Liver (tissue), 9 donors: ENCODE results near the gene GALC. TPM values are rescaled to one million over a fixed set of nuclear protein-coding genes. Genes with fewer than 3 reads are reported as not detected.
A peak's percentile ranks its signal among the peaks of the same experiment; 100 is the strongest.

Source experiments
- DNase-seq: peaks from one replicate; pipeline ENCODE4 v3.0.0-alpha.2; 2017; ENCODE audit warnings: low spot score
- H3K27ac ChIP-seq, 2 donors: one replicate each; pipeline ENCODE4 v1.7.0; 2013; ENCODE audit warnings: inconsistent platforms in 2 of 2, low read length in 2 of 2, control low read depth in 1 of 2, low read depth in 1 of 2, mild to moderate bottlenecking in 1 of 2
- H3K27me3 ChIP-seq, 4 donors: one replicate each; pipeline versions ENCODE4 v1.6.1 to v1.7.0; 2013; ENCODE audit warnings: low read length in 3 of 4, inconsistent platforms in 1 of 4, mild to moderate bottlenecking in 1 of 4, moderate library complexity in 1 of 4; ENCODE audit not compliant: control insufficient read depth in 4 of 4, insufficient read depth in 4 of 4
- H3K36me3 ChIP-seq, 4 donors: one replicate each; pipeline versions ENCODE4 v1.6.1 to v1.7.0; 2013; ENCODE audit warnings: low read length in 3 of 4, mild to moderate bottlenecking in 3 of 4, low read depth in 1 of 4, moderate library complexity in 1 of 4; ENCODE audit not compliant: control insufficient read depth in 4 of 4, insufficient read depth in 3 of 4
- H3K4me1 ChIP-seq, 4 donors: one replicate each; pipeline versions ENCODE4 v1.6.1 to v1.7.0; 2013; ENCODE audit warnings: low read length in 3 of 4, mild to moderate bottlenecking in 3 of 4, moderate library complexity in 1 of 4; ENCODE audit not compliant: control insufficient read depth in 4 of 4, insufficient read depth in 4 of 4
- H3K4me3 ChIP-seq, 3 donors: one replicate each; pipeline versions ENCODE4 v1.6.1 to v1.7.0; 2013; ENCODE audit warnings: low read length in 3 of 3, control low read depth in 1 of 3, low read depth in 1 of 3, mild to moderate bottlenecking in 1 of 3
- H3K9ac ChIP-seq, 2 donors: one replicate each; pipeline ENCODE4 v1.7.0; 2013; ENCODE audit warnings: low read length in 2 of 2, mild to moderate bottlenecking in 2 of 2, moderate library complexity in 2 of 2, control low read depth in 1 of 2, low read depth in 1 of 2
- H3K9me3 ChIP-seq, 4 donors: one replicate each; pipeline versions ENCODE4 v1.6.1 to v1.7.0; 2013; ENCODE audit warnings: low read length in 3 of 4; ENCODE audit not compliant: control insufficient read depth in 4 of 4
- EGR1 ChIP-seq, 2 donors: IDR thresholded peaks; 2 replicates each; pipeline ENCODE4 v1.6.1; 2016 to 2018; ENCODE audit warnings: antibody characterized with exemption in 2 of 2, low read depth in 2 of 2
- FOXA1 ChIP-seq: IDR thresholded peaks from 2 replicates; pipeline ENCODE4 v1.6.1; 2016; ENCODE audit warnings: antibody characterized with exemption
- FOXA2 ChIP-seq: IDR thresholded peaks from 2 replicates; pipeline ENCODE4 v1.6.1; 2016; ENCODE audit warnings: antibody characterized with exemption
- GABPA ChIP-seq, 2 donors: IDR thresholded peaks in 1 of 2; conservative IDR thresholded peaks in 1 of 2; 2 replicates each; pipeline ENCODE4 v1.6.1; 2016; ENCODE audit warnings: antibody characterized with exemption in 2 of 2, mild to moderate bottlenecking in 1 of 2, moderate library complexity in 1 of 2
- HNF4A ChIP-seq, 2 donors: conservative IDR thresholded peaks; 2 replicates each; pipeline ENCODE4 v1.6.1; 2016; ENCODE audit warnings: antibody characterized with exemption in 2 of 2, mild to moderate bottlenecking in 2 of 2
- HNF4G ChIP-seq: IDR thresholded peaks from 2 replicates; pipeline ENCODE4 v1.6.1; 2016; ENCODE audit warnings: antibody characterized with exemption
- JUND ChIP-seq, 2 donors: IDR thresholded peaks; 2 replicates each; pipeline ENCODE4 v1.6.1; 2016; ENCODE audit warnings: antibody characterized with exemption in 2 of 2
- NR2F2 ChIP-seq: IDR thresholded peaks from 2 replicates; pipeline ENCODE4 v1.6.1; 2016; ENCODE audit warnings: antibody characterized with exemption
- RAD21 ChIP-seq, 2 donors: IDR thresholded peaks; 2 replicates each; pipeline ENCODE4 v1.6.1; 2016; ENCODE audit warnings: antibody characterized with exemption in 2 of 2, mild to moderate bottlenecking in 2 of 2
- RXRA ChIP-seq, 2 donors: IDR thresholded peaks; 2 replicates each; pipeline ENCODE4 v1.6.1; 2017 to 2018; ENCODE audit warnings: antibody characterized with exemption in 2 of 2, mild to moderate bottlenecking in 1 of 2
- TAF1 ChIP-seq: conservative IDR thresholded peaks from 2 replicates; pipeline ENCODE4 v1.6.1; 2016; ENCODE audit warnings: antibody characterized with exemption, mild to moderate bottlenecking
- YY1 ChIP-seq: IDR thresholded peaks from 2 replicates; pipeline ENCODE4 v1.6.1; 2016; ENCODE audit warnings: antibody characterized with exemption, mild to moderate bottlenecking
- WGBS: extraction: QIAGEN DNeasy Blood & Tissue Kit; methylation state at CpG from one replicate; pipeline ENCODE4 v1.1.7; 2013; 5-methylcytosine and 5-hydroxymethylcytosine counted together
- polyA plus RNA-seq, 2 donors: library from polyadenylated mRNA; stranded (reverse) in 1 of 2; unstranded in 1 of 2; fragments of 200-250 nt in 1 of 2; fragments of >200 nt in 1 of 2; fragmentation: Nextera tagmentation in 1 of 2; extraction: Ambion mirVana in 1 of 2; gene quantifications; one replicate each; pipeline versions ENCODE4 v1.2.1 to v1.2.3, GENCODE V29; 2013 to 2015
- total RNA-seq, 2 donors: library from RNA; depleted of rRNA; stranded (reverse); fragments of >200 nt; gene quantifications; one replicate each; pipeline ENCODE4 v1.2.3, GENCODE V29; 2014
- TF ChIP-seq, protein P1 (sequence below): IDR thresholded peaks from 2 replicates; pipeline ENCODE4 v1.6.1; 2016; ENCODE audit warnings: antibody characterized with exemption
- TF ChIP-seq, protein P2 (sequence below): IDR thresholded peaks from 2 replicates; pipeline ENCODE4 v1.6.1; 2016; ENCODE audit warnings: antibody characterized with exemption, mild to moderate bottlenecking
- TF ChIP-seq, protein P3 (sequence below): fragments of 150-350 bp; IDR thresholded peaks from 2 replicates; pipeline ENCODE4 v1.5.1; 2017; ENCODE audit warnings: improper control_type of control experiment, low read depth, low read length; ENCODE audit not compliant: missing input control
- TF ChIP-seq, protein P4 (sequence below): IDR thresholded peaks from 2 replicates; pipeline ENCODE4 v1.6.1; 2016; ENCODE audit warnings: antibody characterized with exemption
- donor health status: healthy.
- donor health status: healthy.
- donor health status: healthy.
- donor health status: healthy.
- donor health status: healthy.

The GALC gene
- total and polyA plus RNA-seq, 4 donors, result 2.8 to 20.8 (median 12.1) TPM

DNA sequence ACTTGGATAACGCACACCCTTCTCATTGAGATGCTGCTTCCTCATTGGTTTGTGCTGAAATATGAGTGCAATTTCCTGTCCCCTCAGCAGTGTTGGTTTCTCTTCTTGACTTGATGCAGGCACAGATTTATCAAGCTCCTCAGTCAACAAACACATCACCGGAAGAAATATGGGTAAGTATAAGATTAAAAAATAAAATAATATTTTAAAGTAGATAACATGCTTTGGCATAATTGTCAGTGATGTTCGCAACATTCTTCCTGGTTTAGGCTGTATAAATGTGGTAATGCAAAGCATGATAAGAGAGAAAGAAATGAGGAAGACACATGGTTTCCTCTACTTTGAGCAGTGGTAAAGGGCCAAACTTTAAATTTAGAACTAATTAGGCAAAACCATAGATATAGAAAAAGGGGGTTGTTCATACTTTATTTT lies 12.1 kb upstream of the GALC start, which contains the start of gene GPR65:
Gene GPR65, plus strand, starts transcription at position 86 of the 432 bp plus-strand sequence. CDS start 5,713 bp downstream, outside the sequence.
- no peak for DNase-seq
- no peaks in the 10 kb centered on the region for H3K36me3 ChIP-seq
- 59% methylated on average over 3 of the region's 3 CpGs for WGBS
- H3K9ac ChIP-seq, result peak within 1 kb of the TSS in 1 of 2 donors; percentile 41
- H3K4me1 ChIP-seq, result no peaks in the 10 kb centered on the region
- TF ChIP-seq HNF4G (no peak), JUND (IDR thresholded peaks at IDR 0.05) (no peak), YY1 (peak; percentile 30), NR2F2 (no peak), TAF1 (peak; percentile 62), HNF4A (conservative IDR thresholded peaks at IDR 0.05) (no peak), RAD21 (IDR thresholded peaks at IDR 0.05) (no peak)
- TF ChIP-seq, protein P1, sequence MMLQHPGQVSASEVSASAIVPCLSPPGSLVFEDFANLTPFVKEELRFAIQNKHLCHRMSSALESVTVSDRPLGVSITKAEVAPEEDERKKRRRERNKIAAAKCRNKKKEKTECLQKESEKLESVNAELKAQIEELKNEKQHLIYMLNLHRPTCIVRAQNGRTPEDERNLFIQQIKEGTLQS, result no peak
- TF ChIP-seq, protein P2, sequence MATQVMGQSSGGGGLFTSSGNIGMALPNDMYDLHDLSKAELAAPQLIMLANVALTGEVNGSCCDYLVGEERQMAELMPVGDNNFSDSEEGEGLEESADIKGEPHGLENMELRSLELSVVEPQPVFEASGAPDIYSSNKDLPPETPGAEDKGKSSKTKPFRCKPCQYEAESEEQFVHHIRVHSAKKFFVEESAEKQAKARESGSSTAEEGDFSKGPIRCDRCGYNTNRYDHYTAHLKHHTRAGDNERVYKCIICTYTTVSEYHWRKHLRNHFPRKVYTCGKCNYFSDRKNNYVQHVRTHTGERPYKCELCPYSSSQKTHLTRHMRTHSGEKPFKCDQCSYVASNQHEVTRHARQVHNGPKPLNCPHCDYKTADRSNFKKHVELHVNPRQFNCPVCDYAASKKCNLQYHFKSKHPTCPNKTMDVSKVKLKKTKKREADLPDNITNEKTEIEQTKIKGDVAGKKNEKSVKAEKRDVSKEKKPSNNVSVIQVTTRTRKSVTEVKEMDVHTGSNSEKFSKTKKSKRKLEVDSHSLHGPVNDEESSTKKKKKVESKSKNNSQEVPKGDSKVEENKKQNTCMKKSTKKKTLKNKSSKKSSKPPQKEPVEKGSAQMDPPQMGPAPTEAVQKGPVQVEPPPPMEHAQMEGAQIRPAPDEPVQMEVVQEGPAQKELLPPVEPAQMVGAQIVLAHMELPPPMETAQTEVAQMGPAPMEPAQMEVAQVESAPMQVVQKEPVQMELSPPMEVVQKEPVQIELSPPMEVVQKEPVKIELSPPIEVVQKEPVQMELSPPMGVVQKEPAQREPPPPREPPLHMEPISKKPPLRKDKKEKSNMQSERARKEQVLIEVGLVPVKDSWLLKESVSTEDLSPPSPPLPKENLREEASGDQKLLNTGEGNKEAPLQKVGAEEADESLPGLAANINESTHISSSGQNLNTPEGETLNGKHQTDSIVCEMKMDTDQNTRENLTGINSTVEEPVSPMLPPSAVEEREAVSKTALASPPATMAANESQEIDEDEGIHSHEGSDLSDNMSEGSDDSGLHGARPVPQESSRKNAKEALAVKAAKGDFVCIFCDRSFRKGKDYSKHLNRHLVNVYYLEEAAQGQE, result no peak
- peak within 1 kb of the TSS in 1 of 3 donors; percentile 23 for H3K4me3 ChIP-seq
- H3K27ac ChIP-seq, result peak within 1 kb of the TSS; percentile 38 to 56
- H3K27me3 ChIP-seq, result no peaks in the 10 kb centered on the region
- no peaks in the 10 kb centered on the region for H3K9me3 ChIP-seq

DNA sequence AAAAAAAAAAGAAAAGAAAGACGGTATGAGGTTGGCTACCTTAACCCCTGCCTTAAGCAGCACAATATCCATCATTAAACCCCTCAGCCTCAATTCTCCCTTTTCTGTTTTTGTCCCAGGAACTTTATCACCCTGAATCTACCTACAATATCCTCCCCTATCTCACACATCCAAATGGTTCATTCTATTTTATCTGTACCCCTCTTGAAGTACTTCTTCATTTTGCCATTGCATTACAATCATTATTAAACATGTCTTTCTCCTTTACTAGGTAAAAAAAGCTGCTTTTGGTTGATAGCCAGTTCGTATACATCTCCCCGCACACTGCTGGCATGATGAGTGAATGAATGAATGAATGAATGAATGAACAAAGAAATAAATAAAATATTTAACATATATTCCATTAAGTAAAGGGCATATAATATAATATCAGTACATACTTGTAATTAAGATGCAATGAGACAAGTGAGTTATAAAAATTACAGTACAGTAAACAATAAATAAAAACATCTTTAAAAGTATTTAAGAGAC lies 11.6 kb upstream of the GALC start:
- Histone ChIP-seq H3K9me3 (no peaks in the 10 kb centered on the region), H3K4me1 (no peaks in the 10 kb centered on the region), H3K27ac (no peak overlapping the region), H3K4me3 (no peak overlapping the region), H3K9ac (no peak overlapping the region), H3K27me3 (no peaks in the 10 kb centered on the region), H3K36me3 (no peaks in the 10 kb centered on the region)
- TF ChIP-seq EGR1 (IDR thresholded peaks at IDR 0.05; ENCODE audit: low read depth in 2 of 2), result no peak
- TF ChIP-seq, protein P3, sequence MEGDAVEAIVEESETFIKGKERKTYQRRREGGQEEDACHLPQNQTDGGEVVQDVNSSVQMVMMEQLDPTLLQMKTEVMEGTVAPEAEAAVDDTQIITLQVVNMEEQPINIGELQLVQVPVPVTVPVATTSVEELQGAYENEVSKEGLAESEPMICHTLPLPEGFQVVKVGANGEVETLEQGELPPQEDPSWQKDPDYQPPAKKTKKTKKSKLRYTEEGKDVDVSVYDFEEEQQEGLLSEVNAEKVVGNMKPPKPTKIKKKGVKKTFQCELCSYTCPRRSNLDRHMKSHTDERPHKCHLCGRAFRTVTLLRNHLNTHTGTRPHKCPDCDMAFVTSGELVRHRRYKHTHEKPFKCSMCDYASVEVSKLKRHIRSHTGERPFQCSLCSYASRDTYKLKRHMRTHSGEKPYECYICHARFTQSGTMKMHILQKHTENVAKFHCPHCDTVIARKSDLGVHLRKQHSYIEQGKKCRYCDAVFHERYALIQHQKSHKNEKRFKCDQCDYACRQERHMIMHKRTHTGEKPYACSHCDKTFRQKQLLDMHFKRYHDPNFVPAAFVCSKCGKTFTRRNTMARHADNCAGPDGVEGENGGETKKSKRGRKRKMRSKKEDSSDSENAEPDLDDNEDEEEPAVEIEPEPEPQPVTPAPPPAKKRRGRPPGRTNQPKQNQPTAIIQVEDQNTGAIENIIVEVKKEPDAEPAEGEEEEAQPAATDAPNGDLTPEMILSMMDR, result no peak
- WGBS, result 70% methylated on average over 3 of the region's 3 CpGs
- DNase-seq, result no peak

DNA sequence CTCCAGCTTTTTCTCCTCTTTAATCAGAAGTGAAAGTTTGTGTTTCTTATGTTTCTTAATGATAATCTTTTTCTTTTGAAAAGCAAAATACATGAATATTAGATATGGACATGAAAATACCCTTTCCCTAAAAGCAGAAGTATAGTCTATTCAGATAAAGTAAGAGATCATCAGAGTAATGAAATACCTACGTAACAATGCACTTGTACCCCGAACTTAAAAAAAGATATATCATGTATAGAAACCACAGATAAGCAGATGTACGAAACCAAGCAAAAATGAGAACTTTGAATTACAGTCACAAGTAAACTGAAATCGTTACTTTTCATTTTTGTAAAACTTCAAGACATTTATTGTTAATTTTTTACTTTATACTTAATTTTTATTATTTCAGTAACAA lies 10.4 kb upstream of the GALC start:
- WGBS, result 79% methylated on average over 4 of the region's 4 CpGs
- no peaks in the 10 kb centered on the region for H3K27me3 ChIP-seq
- no peaks in the 10 kb centered on the region for H3K36me3 ChIP-seq
- TF ChIP-seq JUND (IDR thresholded peaks at IDR 0.05) (no peak), EGR1 (IDR thresholded peaks at IDR 0.05; ENCODE audit: low read depth in 2 of 2) (no peak), TAF1 (no peak), HNF4A (conservative IDR thresholded peaks at IDR 0.05) (no peak), FOXA1 (no peak), FOXA2 (no peak), RAD21 (IDR thresholded peaks at IDR 0.05) (no peak), RXRA (IDR thresholded peaks at IDR 0.05) (no peak), NR2F2 (no peak), GABPA (IDR thresholded peaks at IDR 0.05 in 1 of 2, conservative IDR thresholded peaks at IDR 0.05 in 1 of 2) (no peak)
- TF ChIP-seq, protein P4, sequence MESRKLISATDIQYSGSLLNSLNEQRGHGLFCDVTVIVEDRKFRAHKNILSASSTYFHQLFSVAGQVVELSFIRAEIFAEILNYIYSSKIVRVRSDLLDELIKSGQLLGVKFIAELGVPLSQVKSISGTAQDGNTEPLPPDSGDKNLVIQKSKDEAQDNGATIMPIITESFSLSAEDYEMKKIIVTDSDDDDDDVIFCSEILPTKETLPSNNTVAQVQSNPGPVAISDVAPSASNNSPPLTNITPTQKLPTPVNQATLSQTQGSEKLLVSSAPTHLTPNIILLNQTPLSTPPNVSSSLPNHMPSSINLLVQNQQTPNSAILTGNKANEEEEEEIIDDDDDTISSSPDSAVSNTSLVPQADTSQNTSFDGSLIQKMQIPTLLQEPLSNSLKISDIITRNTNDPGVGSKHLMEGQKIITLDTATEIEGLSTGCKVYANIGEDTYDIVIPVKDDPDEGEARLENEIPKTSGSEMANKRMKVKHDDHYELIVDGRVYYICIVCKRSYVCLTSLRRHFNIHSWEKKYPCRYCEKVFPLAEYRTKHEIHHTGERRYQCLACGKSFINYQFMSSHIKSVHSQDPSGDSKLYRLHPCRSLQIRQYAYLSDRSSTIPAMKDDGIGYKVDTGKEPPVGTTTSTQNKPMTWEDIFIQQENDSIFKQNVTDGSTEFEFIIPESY, result no peak
- TF ChIP-seq, protein P2, result no peak
- no peak overlapping the region for H3K27ac ChIP-seq
- DNase-seq, result no peak
- H3K4me1 ChIP-seq, result no peaks in the 10 kb centered on the region
- H3K9me3 ChIP-seq, result no peaks in the 10 kb centered on the region
- H3K4me3 ChIP-seq, result no peak overlapping the region
- no peak overlapping the region for H3K9ac ChIP-seq
